Calu3 (cell line): Measurements from ENCODE around the gene SPSB3. TPM values are rescaled to one million over a fixed set of nuclear protein-coding genes. Genes with fewer than 3 reads are reported as not detected.

Source experiments
- BruUV-seq: library from RNA; stranded (reverse); fragments of 400-500 nt; replicated peaks from 2 replicates; lab custom pipeline; 2021; lab: Mats Ljungman, UMichigan
- CTCF ChIA-PET: fragments of 300-600 bp; sonication (Branson Sonifier 250); formaldehyde crosslinking; loops from one replicate; lab custom pipeline; 2022; ENCODE audit warnings: antibody characterized with exemption; lab: Charles Lee
- DNase-seq: peaks from one replicate; pipeline ENCODE4 v3.0.0; 2022
- H3K27ac Mint-ChIP-seq: one replicate; pipeline ENCODE4 v1.8.0; 2022; ENCODE audit warnings: mixed read lengths; ENCODE audit not compliant: unreplicated experiment
- H3K27me3 Mint-ChIP-seq: one replicate; pipeline ENCODE4 v1.8.0; 2022; ENCODE audit warnings: mixed read lengths; ENCODE audit not compliant: unreplicated experiment
- H3K36me3 Mint-ChIP-seq: one replicate; pipeline ENCODE4 v1.8.0; 2022; ENCODE audit warnings: mild to moderate bottlenecking, moderate library complexity, mixed read lengths; ENCODE audit not compliant: insufficient read depth, unreplicated experiment
- H3K4me1 Mint-ChIP-seq: one replicate; pipeline ENCODE4 v1.8.0; 2022; ENCODE audit warnings: mild to moderate bottlenecking, low read depth, mixed read lengths; ENCODE audit not compliant: unreplicated experiment
- H3K4me3 Mint-ChIP-seq: one replicate; pipeline ENCODE4 v1.8.0; 2022; ENCODE audit warnings: mild to moderate bottlenecking, low read depth, moderate library complexity, mixed read lengths; ENCODE audit not compliant: unreplicated experiment
- H3K9me3 Mint-ChIP-seq: one replicate; pipeline ENCODE4 v1.8.0; 2022; ENCODE audit warnings: low read depth, mixed read lengths; ENCODE audit not compliant: unreplicated experiment
- intact Hi-C: fragments of 100-400 bp; cut with micrococcal nuclease; formaldehyde crosslinking; loops from one replicate; pipeline ENCODE4 v1.10.0; 2022; ENCODE audit not compliant: unreplicated experiment
- total RNA-seq: library from RNA; stranded (reverse); gene quantifications from 2 replicates; pipeline ENCODE4 v1.2.3, GENCODE V29; 2022
- TF ChIP-seq, protein P1 (sequence below): fragments of 200-600 bp; IDR thresholded peaks from one replicate; pipeline ENCODE4 v1.8.0; 2022; ENCODE audit warnings: antibody characterized with exemption; ENCODE audit not compliant: unreplicated experiment

Gene SPSB3
- total RNA-seq, 1 experiment from 2014 or later, result 44.3 TPM

DNA sequence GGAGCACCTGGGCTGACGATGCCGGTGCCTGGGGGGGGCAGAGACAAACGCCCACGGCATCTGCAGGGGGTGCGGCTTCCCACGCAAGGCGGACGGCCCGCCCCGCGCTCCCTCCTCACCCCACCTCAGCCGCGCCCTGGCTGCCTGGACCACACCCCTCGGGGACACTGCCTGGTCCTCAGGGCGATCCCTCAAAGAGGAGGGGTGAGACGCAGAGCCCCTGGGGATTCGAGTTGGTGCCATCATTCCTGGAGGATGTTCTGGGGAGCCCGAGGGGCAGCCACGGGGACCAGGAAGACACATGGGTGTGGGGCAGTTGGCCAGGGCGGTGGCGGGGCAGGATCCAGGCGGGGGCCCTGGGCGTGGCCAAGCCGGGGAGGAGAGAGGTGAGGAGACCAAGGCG lies 7.3 kb upstream of the SPSB3 start:
- Mint-ChIP-seq H3K9me3 (no peaks in the 10 kb centered on the region), H3K36me3 (peaks cover 51% of the 10 kb centered on the region), H3K4me1 (no peaks in the 10 kb centered on the region), H3K27me3 (no peaks in the 10 kb centered on the region), H3K27ac (no peak overlapping the region), H3K4me3 (no peak overlapping the region)
- TF ChIP-seq, protein P1, sequence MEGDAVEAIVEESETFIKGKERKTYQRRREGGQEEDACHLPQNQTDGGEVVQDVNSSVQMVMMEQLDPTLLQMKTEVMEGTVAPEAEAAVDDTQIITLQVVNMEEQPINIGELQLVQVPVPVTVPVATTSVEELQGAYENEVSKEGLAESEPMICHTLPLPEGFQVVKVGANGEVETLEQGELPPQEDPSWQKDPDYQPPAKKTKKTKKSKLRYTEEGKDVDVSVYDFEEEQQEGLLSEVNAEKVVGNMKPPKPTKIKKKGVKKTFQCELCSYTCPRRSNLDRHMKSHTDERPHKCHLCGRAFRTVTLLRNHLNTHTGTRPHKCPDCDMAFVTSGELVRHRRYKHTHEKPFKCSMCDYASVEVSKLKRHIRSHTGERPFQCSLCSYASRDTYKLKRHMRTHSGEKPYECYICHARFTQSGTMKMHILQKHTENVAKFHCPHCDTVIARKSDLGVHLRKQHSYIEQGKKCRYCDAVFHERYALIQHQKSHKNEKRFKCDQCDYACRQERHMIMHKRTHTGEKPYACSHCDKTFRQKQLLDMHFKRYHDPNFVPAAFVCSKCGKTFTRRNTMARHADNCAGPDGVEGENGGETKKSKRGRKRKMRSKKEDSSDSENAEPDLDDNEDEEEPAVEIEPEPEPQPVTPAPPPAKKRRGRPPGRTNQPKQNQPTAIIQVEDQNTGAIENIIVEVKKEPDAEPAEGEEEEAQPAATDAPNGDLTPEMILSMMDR, result no peak
- no peak for DNase-seq
- BruUV-seq, result no TSS peak
- CTCF ChIA-PET, result no interaction called here
- intact Hi-C loops, result no loop called here

DNA sequence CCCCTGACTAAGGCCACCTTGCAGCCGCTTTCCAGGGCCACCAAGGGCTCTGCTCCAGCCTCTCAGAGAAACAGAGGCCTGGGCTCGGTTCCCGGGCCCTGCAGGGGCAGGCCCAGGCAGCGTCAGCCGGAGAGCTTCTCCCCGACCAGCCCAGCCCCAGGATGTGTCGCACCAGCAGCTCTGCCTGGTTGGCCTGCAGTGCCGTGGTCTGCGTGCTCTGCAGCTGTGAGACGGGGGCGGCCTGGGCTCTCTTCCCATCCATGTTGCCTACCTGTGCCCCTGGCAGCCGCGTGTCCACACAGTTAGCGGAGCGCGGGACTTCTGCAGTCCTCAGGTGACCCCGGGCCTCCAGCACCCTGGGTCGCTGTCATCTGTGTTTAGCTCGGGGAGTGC lies 6.3 kb upstream of the SPSB3 start:
- H3K27me3 Mint-ChIP-seq, result no peaks in the 10 kb centered on the region
- H3K27ac Mint-ChIP-seq, result no peak overlapping the region
- no TSS peak for BruUV-seq
- TF ChIP-seq, protein P1, result no peak
- DNase-seq, result no peak
- H3K36me3 Mint-ChIP-seq, result peaks cover 52% of the 10 kb centered on the region
- H3K4me3 Mint-ChIP-seq, result no peak overlapping the region
- H3K9me3 Mint-ChIP-seq, result no peaks in the 10 kb centered on the region
- CTCF ChIA-PET, result no interaction called here
- intact Hi-C loops, result no loop called here
- H3K4me1 Mint-ChIP-seq, result no peaks in the 10 kb centered on the region

DNA sequence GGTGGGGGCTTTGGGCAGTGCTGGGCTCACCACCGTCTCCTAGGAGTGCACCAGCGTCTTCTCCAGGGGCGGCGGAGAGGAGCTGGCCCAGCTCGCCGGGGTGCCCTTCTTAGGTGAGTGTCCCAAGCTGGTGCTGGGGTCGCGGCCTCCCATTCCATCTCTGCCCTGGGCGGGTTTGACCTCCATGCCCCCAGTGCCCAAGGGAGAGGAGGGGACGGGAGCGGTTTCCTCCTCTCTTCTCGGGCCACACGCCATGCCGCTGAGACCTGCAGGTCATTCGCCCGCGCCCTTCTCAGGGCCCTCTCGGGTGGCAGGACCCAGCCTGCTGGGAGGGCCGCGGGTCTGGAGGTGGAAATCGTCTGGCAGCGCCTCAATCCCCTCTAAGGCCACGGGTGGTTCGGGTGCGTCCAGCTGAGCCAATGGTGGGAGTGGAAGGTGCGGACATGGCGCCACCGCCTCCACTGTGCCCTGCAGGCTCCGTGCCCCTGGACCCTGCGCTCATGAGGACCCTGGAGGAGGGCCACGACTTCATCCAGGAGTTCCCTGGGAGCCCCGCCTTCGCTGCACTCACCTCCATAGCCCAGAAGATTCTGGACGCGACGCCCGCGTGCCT lies 5.8 kb upstream of the SPSB3 start:
- no peak overlapping the region for H3K27ac Mint-ChIP-seq
- no TSS peak for BruUV-seq
- intact Hi-C loops, result no loop called here
- no peaks in the 10 kb centered on the region for H3K4me1 Mint-ChIP-seq
- CTCF ChIA-PET, result interaction anchor here (0.5 kb wide), 1 partner anchor 732 kb away, joined by 3 read pairs; the partner anchor contains the start of gene AMDHD2
- peaks cover 57% of the 10 kb centered on the region for H3K36me3 Mint-ChIP-seq
- H3K27me3 Mint-ChIP-seq, result no peaks in the 10 kb centered on the region
- no peak overlapping the region for H3K4me3 Mint-ChIP-seq
- no peaks in the 10 kb centered on the region for H3K9me3 Mint-ChIP-seq
- DNase-seq, result no peak
- TF ChIP-seq, protein P1, result no peak

DNA sequence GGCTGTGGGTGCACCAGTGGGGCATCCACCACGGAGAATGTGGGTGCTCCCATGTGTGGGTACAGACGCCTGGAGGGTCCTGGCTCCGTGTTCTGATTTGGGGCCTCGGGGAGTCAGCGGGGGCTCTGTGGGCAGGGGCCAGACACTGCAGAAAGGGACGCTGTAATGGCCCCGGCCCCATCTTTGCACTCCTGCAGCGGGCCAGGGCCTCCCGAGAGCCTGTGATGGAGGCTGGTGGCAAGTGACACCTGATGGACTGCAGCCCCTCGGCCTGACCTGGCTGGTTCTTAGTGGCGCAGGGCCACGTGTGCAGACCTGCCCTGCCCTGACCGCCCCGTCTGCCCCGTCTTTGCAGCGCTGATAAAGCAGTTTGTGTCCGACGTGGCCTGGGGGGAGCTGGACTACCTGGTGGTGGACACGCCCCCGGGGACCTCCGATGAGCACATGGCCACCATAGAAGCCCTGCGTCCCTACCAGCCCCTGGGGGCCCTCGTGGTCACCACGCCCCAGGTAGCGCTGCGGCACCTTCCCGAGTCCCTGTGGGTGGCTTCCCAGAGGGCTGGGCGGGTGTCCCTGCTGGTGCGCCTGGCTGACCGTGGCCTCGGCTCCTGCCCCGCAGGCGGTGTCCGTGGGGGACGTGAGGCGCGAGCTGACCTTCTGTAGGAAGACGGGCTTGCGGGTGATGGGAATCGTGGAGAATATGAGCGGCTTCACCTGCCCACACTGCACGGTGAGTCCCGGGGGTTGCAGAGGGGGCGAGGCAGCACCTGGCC lies 5.1 kb upstream of the SPSB3 start:
- peaks cover 64% of the 10 kb centered on the region for H3K36me3 Mint-ChIP-seq
- no peaks in the 10 kb centered on the region for H3K4me1 Mint-ChIP-seq

More for the DNA sequence above, 5.1 kb upstream of the SPSB3 start:
- DNase-seq, result no peak
- Mint-ChIP-seq H3K9me3 (no peaks in the 10 kb centered on the region), H3K4me3 (no peak overlapping the region), H3K27me3 (no peaks in the 10 kb centered on the region), H3K27ac (no peak overlapping the region)
- intact Hi-C loops, result no loop called here
- CTCF ChIA-PET, result no interaction called here
- no TSS peak for BruUV-seq
- TF ChIP-seq, protein P1, result no peak
